ENCODE results near the gene SGTB.
"Not testable (repeated sequence)": the region's sequence is repeated elsewhere in the genome, so short reads cannot be mapped to it uniquely, and the experiment has no call there.

GRCh38 chr5:65732046-65732445 is 10.1 kb upstream of the SGTB start:
- not testable (repeated sequence) for TF ChIP-seq POLR2A, CTCF (IDR thresholded peaks at IDR 0.05)
